Nephron progenitor cell (in vitro differentiated cells): ENCODE measurements around the gene HUS1.
"Not testable (repeated sequence)": the region's sequence is repeated elsewhere in the genome, so short reads cannot be mapped to it uniquely, and the experiment has no call there.

Source experiments
- DNase-seq: peaks from one replicate; pipeline ENCODE4 v3.0.0; 2021
- H3K27ac Mint-ChIP-seq: 2 replicates; pipeline ENCODE4 v1.8.0; 2021; ENCODE audit warnings: mild to moderate bottlenecking, moderate library complexity, mixed read lengths
- H3K27me3 Mint-ChIP-seq: 2 replicates; pipeline ENCODE4 v1.8.0; 2021; ENCODE audit warnings: mild to moderate bottlenecking, low read depth, mixed read lengths; ENCODE audit not compliant: poor library complexity
- H3K36me3 Mint-ChIP-seq: 2 replicates; pipeline ENCODE4 v1.8.0; 2021; ENCODE audit warnings: low read depth, mixed read lengths
- H3K4me1 Mint-ChIP-seq: 2 replicates; pipeline ENCODE4 v1.8.0; 2021; ENCODE audit warnings: mixed read lengths
- H3K4me3 Mint-ChIP-seq: 2 replicates; pipeline ENCODE4 v1.8.0; 2021; ENCODE audit warnings: mild to moderate bottlenecking, moderate library complexity, mixed read lengths
- H3K9me3 Mint-ChIP-seq: 2 replicates; pipeline ENCODE4 v1.8.0; 2021; ENCODE audit warnings: mild to moderate bottlenecking, moderate library complexity, mixed read lengths
- TF ChIP-seq, protein P1 (sequence below): fragments of 200-600 bp; sonication (generic); IDR thresholded peaks from 2 replicates; pipeline ENCODE4 v1.5.0; 2021; ENCODE audit warnings: antibody characterized with exemption

Gene HUS1

DNA sequence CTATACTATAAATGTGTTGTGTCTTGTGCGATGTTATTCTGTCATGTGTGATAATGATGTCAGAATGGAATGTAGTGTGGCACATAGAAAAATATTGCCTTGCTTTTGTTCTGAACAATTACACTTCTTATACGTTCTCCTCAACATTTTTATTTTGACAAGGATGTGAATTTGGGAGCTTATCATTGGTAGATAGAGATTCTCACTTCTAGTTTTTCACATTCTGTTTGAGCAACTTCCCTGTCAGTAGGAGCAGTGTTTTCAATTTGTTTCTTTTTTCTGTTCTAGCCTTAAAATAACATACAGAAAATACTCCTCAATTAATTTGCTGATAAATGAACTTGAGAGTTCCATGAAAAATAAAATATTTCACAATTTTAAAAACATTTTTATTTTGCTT is 31.9 kb upstream of the HUS1 start:
- Mint-ChIP-seq H3K36me3 (no peaks in the 10 kb centered on the region), H3K27me3 (no peaks in the 10 kb centered on the region), H3K9me3 (no peaks in the 10 kb centered on the region), H3K4me3 (no peak overlapping the region), H3K27ac (no peak overlapping the region), H3K4me1 (no peaks in the 10 kb centered on the region)
- no peak for DNase-seq
- TF ChIP-seq, protein P1, sequence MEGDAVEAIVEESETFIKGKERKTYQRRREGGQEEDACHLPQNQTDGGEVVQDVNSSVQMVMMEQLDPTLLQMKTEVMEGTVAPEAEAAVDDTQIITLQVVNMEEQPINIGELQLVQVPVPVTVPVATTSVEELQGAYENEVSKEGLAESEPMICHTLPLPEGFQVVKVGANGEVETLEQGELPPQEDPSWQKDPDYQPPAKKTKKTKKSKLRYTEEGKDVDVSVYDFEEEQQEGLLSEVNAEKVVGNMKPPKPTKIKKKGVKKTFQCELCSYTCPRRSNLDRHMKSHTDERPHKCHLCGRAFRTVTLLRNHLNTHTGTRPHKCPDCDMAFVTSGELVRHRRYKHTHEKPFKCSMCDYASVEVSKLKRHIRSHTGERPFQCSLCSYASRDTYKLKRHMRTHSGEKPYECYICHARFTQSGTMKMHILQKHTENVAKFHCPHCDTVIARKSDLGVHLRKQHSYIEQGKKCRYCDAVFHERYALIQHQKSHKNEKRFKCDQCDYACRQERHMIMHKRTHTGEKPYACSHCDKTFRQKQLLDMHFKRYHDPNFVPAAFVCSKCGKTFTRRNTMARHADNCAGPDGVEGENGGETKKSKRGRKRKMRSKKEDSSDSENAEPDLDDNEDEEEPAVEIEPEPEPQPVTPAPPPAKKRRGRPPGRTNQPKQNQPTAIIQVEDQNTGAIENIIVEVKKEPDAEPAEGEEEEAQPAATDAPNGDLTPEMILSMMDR: no peak

DNA sequence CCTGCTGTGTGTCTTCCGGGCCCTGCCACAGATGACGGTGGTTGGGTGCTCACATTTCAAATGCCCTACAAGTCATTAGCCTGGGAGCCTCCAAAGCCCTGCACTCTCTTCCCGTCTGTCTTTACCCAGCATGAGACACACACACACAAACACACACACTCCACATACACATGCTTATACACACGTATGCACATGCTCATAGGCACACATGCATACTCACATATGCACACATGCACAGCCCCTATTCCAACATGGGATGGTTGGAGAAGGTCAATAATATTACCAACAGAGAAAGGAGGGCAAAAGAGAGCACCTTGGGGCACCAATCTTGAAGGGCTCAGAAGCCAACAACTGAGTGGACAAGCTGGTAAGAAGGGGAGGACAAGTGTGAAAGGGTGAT is 30.5 kb upstream of the HUS1 start:
- TF ChIP-seq, protein P1: no peak
- no peaks in the 10 kb centered on the region for H3K9me3 Mint-ChIP-seq
- H3K27ac Mint-ChIP-seq: no peak overlapping the region
- peaks cover 4% of the 10 kb centered on the region for H3K4me1 Mint-ChIP-seq
- no peaks in the 10 kb centered on the region for H3K36me3 Mint-ChIP-seq
- no peak for DNase-seq
- no peaks in the 10 kb centered on the region for H3K27me3 Mint-ChIP-seq
- H3K4me3 Mint-ChIP-seq: no peak overlapping the region

DNA sequence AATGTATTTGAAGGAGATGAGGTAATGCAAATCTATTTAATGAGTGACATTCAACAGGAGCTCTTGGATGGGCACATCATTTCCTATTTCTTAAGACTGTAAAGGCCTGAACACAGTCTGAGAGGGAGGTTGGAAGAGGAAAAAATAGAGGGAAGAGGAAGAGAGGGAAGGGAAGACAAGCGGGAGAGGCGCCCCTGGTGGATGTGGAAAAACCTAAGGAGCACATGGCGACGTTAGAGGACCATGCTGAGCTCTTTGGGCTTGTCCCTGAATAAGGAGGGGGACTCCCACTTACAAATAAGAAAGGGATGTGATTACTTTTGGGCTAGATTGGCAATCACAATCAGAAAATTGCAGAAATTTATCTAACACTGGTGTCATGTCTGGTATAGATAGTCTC is 29.8 kb upstream of the HUS1 start:
- Mint-ChIP-seq H3K4me1 (peaks cover 11% of the 10 kb centered on the region), H3K4me3 (no peak overlapping the region), H3K27me3 (no peaks in the 10 kb centered on the region), H3K9me3 (no peaks in the 10 kb centered on the region), H3K36me3 (no peaks in the 10 kb centered on the region), H3K27ac (peak overlapping the region; percentile 7)
- DNase-seq: no peak
- TF ChIP-seq, protein P1: no peak

DNA sequence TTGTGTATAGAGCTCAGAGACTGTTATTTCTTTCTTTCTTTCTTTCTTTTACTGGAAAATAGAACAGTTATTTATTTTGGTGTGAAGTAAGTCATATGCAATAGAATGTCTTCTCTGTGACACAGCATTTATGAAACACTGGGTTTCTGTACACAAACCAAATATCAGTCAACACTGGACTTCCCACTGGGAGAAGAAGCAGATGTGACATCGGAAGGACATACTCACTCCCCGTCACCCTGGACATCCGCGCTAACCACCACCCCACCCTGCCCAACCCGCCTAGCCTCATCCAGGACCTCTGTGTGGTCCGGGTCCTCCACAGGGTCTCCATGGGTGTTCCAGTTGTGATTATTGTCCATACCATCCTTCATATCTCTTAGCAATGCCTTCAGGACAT is 27.5 kb upstream of the HUS1 start:
- H3K9me3 Mint-ChIP-seq: peaks cover 19% of the 10 kb centered on the region
- H3K27me3 Mint-ChIP-seq: no peaks in the 10 kb centered on the region
- H3K36me3 Mint-ChIP-seq: peaks cover 7% of the 10 kb centered on the region
- no peak for DNase-seq
- no peak overlapping the region for H3K4me3 Mint-ChIP-seq
- no peak overlapping the region for H3K27ac Mint-ChIP-seq
- TF ChIP-seq, protein P1: no peak
- peaks cover 14% of the 10 kb centered on the region for H3K4me1 Mint-ChIP-seq

DNA sequence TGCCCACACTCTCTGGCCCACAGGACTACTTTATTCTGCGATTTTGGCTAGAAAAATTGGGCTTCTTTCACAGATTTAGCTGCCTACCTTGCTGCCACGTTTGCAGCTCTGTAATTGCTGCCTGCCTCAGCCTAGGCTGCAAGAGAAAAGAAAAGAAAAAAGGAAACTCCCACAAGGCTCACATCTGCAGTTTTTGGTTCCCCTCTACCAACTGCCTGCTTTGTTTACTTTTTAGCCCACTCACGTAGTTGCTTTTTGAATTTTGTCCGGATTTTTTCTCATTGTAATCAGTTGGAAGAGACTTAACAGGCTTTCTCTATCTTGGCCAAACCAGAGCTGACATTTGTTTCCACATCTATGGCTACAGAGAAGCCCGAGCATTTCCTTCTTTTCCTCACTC is 25.2 kb upstream of the HUS1 start:
- Mint-ChIP-seq H3K27me3 (peaks cover 2% of the 10 kb centered on the region), H3K4me3 (no peak overlapping the region), H3K9me3 (peaks cover 27% of the 10 kb centered on the region), H3K4me1 (peaks cover 14% of the 10 kb centered on the region), H3K36me3 (peaks cover 7% of the 10 kb centered on the region), H3K27ac (peak overlapping the region; percentile 47)
- DNase-seq: no peak
- TF ChIP-seq, protein P1: no peak

DNA sequence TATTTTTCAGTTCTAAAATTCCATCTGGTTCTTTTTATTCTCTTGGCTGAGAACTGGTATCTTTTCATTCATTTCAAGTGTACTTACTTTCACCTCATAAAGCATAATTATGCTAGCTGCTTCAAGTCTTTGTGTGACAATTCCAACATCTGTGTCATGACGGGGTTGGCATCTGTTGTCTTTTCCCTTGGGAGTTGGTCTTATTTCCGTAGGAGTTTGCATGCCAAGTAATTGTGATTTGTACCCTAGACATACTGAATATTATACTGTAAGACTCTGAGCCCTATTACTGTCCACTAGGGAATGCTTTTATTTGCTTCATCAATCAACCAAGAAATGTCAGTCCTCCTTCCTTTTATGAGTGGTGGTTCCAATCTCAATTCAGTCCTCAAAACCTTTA is 24.6 kb upstream of the HUS1 start:
- Mint-ChIP-seq H3K36me3 (peaks cover 7% of the 10 kb centered on the region), H3K9me3 (peaks cover 27% of the 10 kb centered on the region), H3K4me3 (no peak overlapping the region), H3K27me3 (peaks cover 2% of the 10 kb centered on the region), H3K27ac (no peak overlapping the region), H3K4me1 (peaks cover 14% of the 10 kb centered on the region)
- DNase-seq: no peak
- TF ChIP-seq, protein P1: no peak

DNA sequence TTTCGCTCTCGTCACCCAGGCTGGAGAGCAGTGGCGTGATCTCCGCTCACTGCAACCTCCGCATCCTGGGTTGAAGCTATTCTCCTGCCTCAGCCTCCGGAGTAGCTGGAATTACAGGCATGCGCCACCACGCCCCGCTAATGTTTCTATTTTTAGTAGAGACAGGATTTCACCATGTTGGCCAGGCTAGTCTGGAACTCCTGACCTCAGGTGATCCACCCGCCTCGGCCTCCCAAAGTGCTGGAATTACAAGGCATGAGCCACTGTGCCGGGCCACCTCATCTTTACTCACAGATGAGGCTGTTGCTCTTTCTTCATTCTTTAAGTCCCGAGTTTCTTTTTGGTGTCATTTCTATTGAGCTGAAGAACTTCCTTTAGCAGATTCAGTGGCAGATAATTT is 20.7 kb upstream of the HUS1 start:
- H3K36me3 Mint-ChIP-seq, H3K27me3 Mint-ChIP-seq, H3K27ac Mint-ChIP-seq, DNase-seq, H3K4me3 Mint-ChIP-seq: not testable (repeated sequence)
- Mint-ChIP-seq H3K4me1 (peaks cover 12% of the 10 kb centered on the region), H3K9me3 (peaks cover 27% of the 10 kb centered on the region)
